ENCODE measurements around the gene METAP1.
"Not testable (repeated sequence)": the region's sequence is repeated elsewhere in the genome, so short reads cannot be mapped to it uniquely, and the experiment has no call there.

The METAP1 gene

GRCh38 chr4:98998551-98998950, 3.0 kb downstream of the METAP1 start:
- DNase-seq = no peak

GRCh38 chr4:99002279-99002678, 6.8 kb downstream of the METAP1 start:
- DNase-seq = no peak

GRCh38 chr4:99008051-99008450, 12.5 kb downstream of the METAP1 start:
- DNase-seq = no peak

- no peak for DNase-seq
Observed at GRCh38 chr4:99011910-99012309, 16.4 kb downstream of the METAP1 start.

GRCh38 chr4:99013402-99013843, 17.9 kb downstream of the METAP1 start:
- DNase-seq = no peak

- DNase-seq = no peak
Observed at GRCh38 chr4:99013884-99014523, 18.5 kb downstream of the METAP1 start.

- no peak for DNase-seq
Observed at GRCh38 chr4:99021386-99021785, 25.9 kb downstream of the METAP1 start.

GRCh38 chr4:99022566-99022965, 27.0 kb downstream of the METAP1 start:
- no peak for DNase-seq

- not testable (repeated sequence) for DNase-seq
Observed at GRCh38 chr4:99023800-99024251, 28.3 kb downstream of the METAP1 start.

- DNase-seq = no peak
Observed at GRCh38 chr4:99024481-99025275, 29.2 kb downstream of the METAP1 start.

- DNase-seq = no peak
Observed at GRCh38 chr4:99025506-99025905, 30.0 kb downstream of the METAP1 start.

GRCh38 chr4:99027304-99027703, 31.8 kb downstream of the METAP1 start:
- no peak for DNase-seq

- DNase-seq = no peak
Observed at GRCh38 chr4:99028187-99028586, 32.7 kb downstream of the METAP1 start.

GRCh38 chr4:99029018-99029735, 33.7 kb downstream of the METAP1 start:
- DNase-seq = no peak

- DNase-seq = no peak
Observed at GRCh38 chr4:99029852-99030251, 34.3 kb downstream of the METAP1 start.

- DNase-seq = no peak
Observed at GRCh38 chr4:99033956-99034355, 38.4 kb downstream of the METAP1 start.

GRCh38 chr4:99038213-99038612, 42.7 kb downstream of the METAP1 start:
- no peak for DNase-seq

GRCh38 chr4:99043346-99043745, 47.8 kb downstream of the METAP1 start:
- DNase-seq = no peak

GRCh38 chr4:99047710-99048109, 52.2 kb downstream of the METAP1 start:
- no peak for DNase-seq

- DNase-seq = no peak
Observed at GRCh38 chr4:99052902-99053301, 57.4 kb downstream of the METAP1 start.

- no peak for DNase-seq
Observed at GRCh38 chr4:99054428-99054994, 59.0 kb downstream of the METAP1 start.

GRCh38 chr4:99058228-99058627, 62.7 kb downstream of the METAP1 start:
- DNase-seq = no peak

GRCh38 chr4:99059550-99059949, 64.0 kb downstream of the METAP1 start:
- DNase-seq = no peak
